Measurements from ENCODE around the gene C3AR1.
"Not testable (repeated sequence)": the region's sequence is repeated elsewhere in the genome, so short reads cannot be mapped to it uniquely, and the experiment has no call there.

The C3AR1 gene

GRCh38 chr12:8057306-8057705 lies 8.9 kb downstream of the C3AR1 start:
- DNase-seq = no peak

GRCh38 chr12:8054816-8055215 lies 11.3 kb downstream of the C3AR1 start:
- no peak for DNase-seq

- DNase-seq = no peak
These were observed 13.5 kb downstream of the C3AR1 start for GRCh38 chr12:8052679-8053078.

- peak; percentile 12 for DNase-seq
These were observed 15.4 kb downstream of the C3AR1 start for GRCh38 chr12:8050600-8051250.

GRCh38 chr12:8048906-8049305 lies 17.3 kb downstream of the C3AR1 start:
- DNase-seq = no peak

- DNase-seq = peak; percentile 41
These were observed 18.3 kb downstream of the C3AR1 start for GRCh38 chr12:8047842-8048241.

- DNase-seq = peak; percentile 89
These were observed 19.9 kb downstream of the C3AR1 start for GRCh38 chr12:8045952-8046944.

- DNase-seq = no peak
These were observed 25.4 kb downstream of the C3AR1 start for GRCh38 chr12:8040791-8041190.

GRCh38 chr12:8038659-8039114 lies 27.5 kb downstream of the C3AR1 start:
- DNase-seq = peak; percentile 84

GRCh38 chr12:8037947-8038346 lies 28.2 kb downstream of the C3AR1 start:
- DNase-seq = no peak

- no peak for DNase-seq
These were observed 29.0 kb downstream of the C3AR1 start for GRCh38 chr12:8037046-8037663.

GRCh38 chr12:8036346-8036745 lies 29.8 kb downstream of the C3AR1 start:
- DNase-seq = no peak

- DNase-seq = peak; percentile 74
These were observed 30.6 kb downstream of the C3AR1 start for GRCh38 chr12:8035440-8036010.

- DNase-seq = no peak
These were observed 31.4 kb downstream of the C3AR1 start for GRCh38 chr12:8034802-8035201.

- DNase-seq = peak; percentile 79
These were observed 32.8 kb downstream of the C3AR1 start for GRCh38 chr12:8033153-8034044.

- peak; percentile 92 for DNase-seq
These were observed 33.7 kb downstream of the C3AR1 start, which contains the start of gene FOXJ2 for GRCh38 chr12:8032242-8033152. Gene FOXJ2 (plus strand): TSS chr12:8032716. CDS start chr12:8039833, 7,117 bp downstream.

- no peak for DNase-seq
These were observed 34.3 kb downstream of the C3AR1 start for GRCh38 chr12:8031872-8032241.

- DNase-seq = not testable (repeated sequence)
These were observed 35.1 kb downstream of the C3AR1 start for GRCh38 chr12:8031017-8031416.

GRCh38 chr12:8030189-8030588 lies 36.0 kb downstream of the C3AR1 start:
- no peak for DNase-seq

GRCh38 chr12:8028267-8028666 lies 37.9 kb downstream of the C3AR1 start:
- no peak for DNase-seq

- DNase-seq = no peak
These were observed 38.3 kb downstream of the C3AR1 start for GRCh38 chr12:8027856-8028255.
